ENCODE measurements around the gene EIF6. TPM values are rescaled to one million over a fixed set of nuclear protein-coding genes. Genes with fewer than 3 reads are reported as not detected.
A peak's percentile ranks its signal among the peaks of the same experiment; 100 is the strongest.

Gene EIF6
- total and polyA plus RNA-seq, 2 donors (not counting 3 experiments of a cell fraction or from before 2014, with no cell fraction given) = 153 to 286 TPM

GRCh38 chr20:35274172-35275092 is 10.1 kb downstream of the EIF6 start:
- dilution Hi-C loops (cut with MboI; ENCODE audit: extremely low pct_ligation_motif_present, low sequenced_read_pairs) (loop anchor here (25.0 kb wide), 1 partner anchor 437 kb away; the partner anchor contains the start of gene NCOA6), intact Hi-C loops (cut with micrococcal nuclease) (no loop called here)
- ChIA-PET CTCF (interaction anchor here (0.8 to 1.7 kb wide), 2 partner anchors 165 to 178 kb away, joined by 3 to 5 read pairs; no protein-coding TSS in a partner anchor), POLR2A (interaction anchor here (1.3 kb wide), 1 partner anchor 10 kb away, joined by 3 read pairs; the partner anchor contains the start of gene EIF6)
- Histone ChIP-seq H3K9me1 (replicated peaks; ENCODE audit: control insufficient read depth, extremely low read depth, insufficient read depth, low read length) (no peaks in the 10 kb centered on the region), H3K36me3 (ENCODE audit: control insufficient read depth in 2 of 2, extremely low read depth in 1 of 2, insufficient read depth in 2 of 2, low read length in 2 of 2) (peaks cover 8 to 12% of the 10 kb centered on the region in 2 experiments), H3K4me2 (ENCODE audit: insufficient read depth, low read length) (no peak overlapping the region), H2AFZ (ENCODE audit: low read depth, low read length) (no peak overlapping the region), H3K79me2 (ENCODE audit: control insufficient read depth, insufficient read depth, low read length) (peaks cover 10% of the 10 kb centered on the region), H3K27ac (ENCODE audit: insufficient read depth, low read depth, low read length) (no peak overlapping the region), H3K9ac (replicated peaks; ENCODE audit: extremely low read depth, insufficient read depth, low read length) (no peak overlapping the region), H3K27me3 (ENCODE audit: control insufficient read depth in 2 of 2, insufficient read depth in 2 of 2, low read length in 2 of 2) (no peaks in the 10 kb centered on the region), H4K20me1 (replicated peaks; ENCODE audit: control insufficient read depth, extremely low read depth, insufficient read depth, low read length) (no peaks in the 10 kb centered on the region), H3K4me3 (replicated peaks in 1 of 3; ENCODE audit: insufficient read depth in 1 of 3, low read depth in 1 of 3, low read length in 3 of 3) (no peak overlapping the region), H3K9me3 (replicated peaks; ENCODE audit: control insufficient read depth, insufficient read depth, low read length) (no peaks in the 10 kb centered on the region), H3K4me1 (ENCODE audit: control insufficient read depth, extremely low read depth, insufficient read depth, low read length) (peaks cover 7% of the 10 kb centered on the region)
- DNase-seq (ENCODE audit: low read depth, low spot score) (no peak), FAIRE-seq (no peak)
- no TSS peak for BruUV-seq (replicated peaks)
- TF ChIP-seq POLR2A (IDR thresholded peaks at IDR 0.05; ENCODE audit: low read depth, low read length) (peak; percentile 9), MYC (IDR thresholded peaks at IDR 0.05; ENCODE audit: low read depth, low read length) (no peak)

DNA sequence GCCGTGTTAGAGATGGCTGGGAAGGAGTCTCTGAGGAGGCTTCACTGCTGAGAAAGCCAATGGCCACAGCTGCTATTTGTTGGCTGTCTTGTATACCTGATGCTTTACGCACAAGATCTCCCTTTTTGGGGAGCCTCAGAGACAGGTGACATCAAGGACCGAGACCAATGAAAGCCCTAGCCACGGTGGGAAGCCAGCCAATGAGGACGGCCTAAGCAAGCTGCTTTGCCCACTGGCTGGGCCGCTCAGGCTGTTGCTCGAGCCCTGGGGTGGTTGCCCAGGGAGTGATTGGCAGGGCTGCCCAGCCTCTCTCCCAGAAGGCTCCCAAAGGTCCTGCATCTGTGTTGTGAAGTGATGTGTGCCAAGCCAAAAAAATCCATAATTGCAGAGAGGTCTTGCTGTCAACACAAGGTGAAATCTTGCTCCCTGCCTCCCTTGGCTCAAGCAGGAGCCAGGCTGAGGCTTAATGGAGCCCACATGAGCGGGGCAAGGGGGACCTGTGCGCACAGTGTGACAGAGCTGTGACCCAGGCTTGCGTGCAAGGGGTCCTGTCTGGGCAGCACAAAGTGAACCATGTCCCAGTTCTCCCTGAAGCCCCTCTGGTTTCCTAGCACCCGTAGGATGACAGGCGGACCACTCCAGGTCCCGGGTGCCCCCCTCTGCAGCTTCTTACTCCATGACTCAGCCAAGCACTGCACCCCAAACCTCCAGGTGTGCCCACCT is 11.0 kb downstream of the EIF6 start:
- FAIRE-seq = no peak
- peaks cover 7% of the 10 kb centered on the region for H3K4me1 ChIP-seq (ENCODE audit: control insufficient read depth, extremely low read depth, insufficient read depth, low read length)
- TF ChIP-seq POLR2AphosphoS5 (IDR thresholded peaks at IDR 0.05; ENCODE audit: insufficient read depth, low read depth, low read length) = peak; percentile 20
- TF ChIP-seq GATA2 (IDR thresholded peaks at IDR 0.05; ENCODE audit: insufficient read depth, insufficient read length, low read depth, low read length) = no peak
- ChIA-PET CTCF (interaction anchor here (0.6 to 11.4 kb wide), 3 partner anchors 128 to 177 kb away, joined by 4 to 177 read pairs (median 6); partner anchors contain the start of genes EDEM2 and GDF5), POLR2A (interaction anchor here (0.6 kb wide), 1 partner anchor 48 kb away, joined by 3 read pairs; no protein-coding TSS in a partner anchor)
- peaks cover 10% of the 10 kb centered on the region for H3K79me2 ChIP-seq (ENCODE audit: control insufficient read depth, insufficient read depth, low read length)
- no peak for DNase-seq (ENCODE audit: low read depth, low spot score)
- H3K9me1 ChIP-seq (replicated peaks; ENCODE audit: control insufficient read depth, extremely low read depth, insufficient read depth, low read length) = no peaks in the 10 kb centered on the region
- dilution Hi-C loops (cut with MboI; ENCODE audit: extremely low pct_ligation_motif_present, low sequenced_read_pairs) = loop anchor here (25.0 kb wide), 1 partner anchor 436 kb away; the partner anchor contains the start of gene NCOA6
- intact Hi-C loops (cut with micrococcal nuclease) = no loop called here
- no peak overlapping the region for H3K9ac ChIP-seq (replicated peaks; ENCODE audit: extremely low read depth, insufficient read depth, low read length)
- H3K36me3 ChIP-seq (ENCODE audit: control insufficient read depth in 2 of 2, extremely low read depth in 1 of 2, insufficient read depth in 2 of 2, low read length in 2 of 2) = peaks cover 2 to 6% of the 10 kb centered on the region in 2 experiments
- no peaks in the 10 kb centered on the region for H3K27me3 ChIP-seq (ENCODE audit: control insufficient read depth in 2 of 2, insufficient read depth in 2 of 2, low read length in 2 of 2)
- H2AFZ ChIP-seq (ENCODE audit: low read depth, low read length) = no peak overlapping the region
- BruUV-seq (replicated peaks) = no TSS peak
- H3K27ac ChIP-seq (ENCODE audit: insufficient read depth, low read depth, low read length) = no peak overlapping the region
- H3K9me3 ChIP-seq (replicated peaks; ENCODE audit: control insufficient read depth, insufficient read depth, low read length) = no peaks in the 10 kb centered on the region
- no peak overlapping the region for H3K4me3 ChIP-seq (replicated peaks in 1 of 3; ENCODE audit: insufficient read depth in 1 of 3, low read depth in 1 of 3, low read length in 3 of 3)
- H3K4me2 ChIP-seq (ENCODE audit: insufficient read depth, low read length) = no peak overlapping the region
- H4K20me1 ChIP-seq (replicated peaks; ENCODE audit: control insufficient read depth, extremely low read depth, insufficient read depth, low read length) = no peaks in the 10 kb centered on the region

Measured in endothelial cell of umbilical vein (primary cell).